ENCODE measurements around the gene TTLL9. TPM values are rescaled to one million over a fixed set of nuclear protein-coding genes. Genes with fewer than 3 reads are reported as not detected.

Gene TTLL9
- polyA plus RNA-seq, 3 donors, result 0.21 TPM; not detected in 2

DNA sequence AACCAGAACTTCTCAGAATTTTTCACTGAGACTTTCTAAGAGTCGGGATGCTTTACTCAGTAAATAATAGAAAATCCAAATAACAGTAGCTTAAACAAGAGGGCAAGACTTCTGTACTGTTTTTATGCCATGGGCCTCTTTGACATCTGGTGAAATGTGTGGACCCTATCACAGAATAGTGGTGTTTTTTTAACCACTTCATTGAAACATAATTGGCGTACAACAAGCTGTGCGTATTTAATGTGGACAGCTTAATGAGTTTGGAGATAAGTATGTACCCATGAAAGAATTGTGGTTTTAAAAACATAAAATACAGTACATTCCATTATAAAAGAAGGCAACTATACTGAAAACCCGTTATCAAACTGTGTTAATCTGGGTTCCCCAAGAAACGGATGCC lies 43.7 kb downstream of the TTLL9 start:
- Histone ChIP-seq H3K27me3 (ENCODE audit: control insufficient read depth in 2 of 2, insufficient read depth in 2 of 2, low read length in 2 of 2) (no peaks in the 10 kb centered on the region), H3K9ac (ENCODE audit: insufficient read depth, low read length, poor library complexity, severe bottlenecking) (no peak overlapping the region)
- peaks cover 2 to 5% (median 4%) of the 10 kb centered on the region in 3 donors for H3K27me3 Mint-ChIP-seq (ENCODE audit: low read depth in 3 of 3)

DNA sequence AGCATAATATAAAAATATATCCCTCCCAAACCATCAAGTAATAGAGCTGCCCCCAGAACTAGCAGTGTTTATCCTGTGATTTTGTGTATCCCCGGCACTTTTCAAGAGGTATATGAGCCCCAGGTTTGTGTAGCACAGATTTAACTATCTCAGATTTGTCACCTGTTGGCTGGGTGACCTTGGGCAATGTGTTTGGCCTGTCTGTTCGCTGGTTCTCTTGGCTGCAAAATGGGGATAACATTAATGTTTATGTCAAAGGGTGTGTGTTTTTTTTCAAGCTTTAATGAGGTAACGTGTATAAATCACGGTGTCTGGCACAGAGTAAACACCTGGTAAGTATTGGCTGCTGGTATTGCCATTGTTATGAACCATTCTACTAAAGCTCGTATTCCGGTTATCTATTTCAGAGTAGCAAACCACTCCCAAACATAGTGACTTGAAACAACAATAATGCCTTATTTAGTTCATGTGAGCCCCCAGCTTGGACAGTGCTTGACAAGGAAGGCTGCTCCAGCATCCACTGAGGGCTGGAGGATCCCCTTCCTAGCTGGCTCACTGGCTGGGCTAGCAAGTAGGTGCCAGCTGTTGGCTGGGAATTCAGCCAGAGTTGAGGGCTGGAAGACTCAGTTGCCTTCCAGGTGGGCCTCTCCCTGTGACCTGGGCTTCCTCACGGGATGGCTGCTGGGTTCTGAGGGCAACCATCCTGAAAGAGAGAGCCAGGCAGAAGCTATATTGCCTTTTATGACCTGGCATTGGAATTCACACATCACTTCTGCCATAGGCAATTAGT lies 45.3 kb downstream of the TTLL9 start:
- Histone ChIP-seq H3K4me2 (replicated peaks; ENCODE audit: extremely low read depth, low read length, poor library complexity, severe bottlenecking) (no peak overlapping the region), H2AFZ (ENCODE audit: insufficient read depth, low read depth, low read length, poor library complexity, severe bottlenecking) (no peak overlapping the region), H3K27me3 (ENCODE audit: control insufficient read depth in 2 of 2, insufficient read depth in 2 of 2, low read length in 2 of 2) (no peaks in the 10 kb centered on the region), H3K27ac (ENCODE audit: low read depth in 1 of 2, low read length in 2 of 2) (no peak overlapping the region), H3K9me3 (replicated peaks in 1 of 2; ENCODE audit: control insufficient read depth in 1 of 2, insufficient read depth in 1 of 2, low read length in 2 of 2) (no peaks in the 10 kb centered on the region), H3K4me3 (replicated peaks in 1 of 3; ENCODE audit: low read depth in 2 of 3, low read length in 3 of 3) (no peak overlapping the region), H3K79me2 (ENCODE audit: insufficient read depth, low read length) (no peaks in the 10 kb centered on the region), H3K9ac (ENCODE audit: insufficient read depth, low read length, poor library complexity, severe bottlenecking) (no peak overlapping the region), H3K36me3 (replicated peaks in 1 of 2; ENCODE audit: control insufficient read depth in 1 of 2, insufficient read depth in 2 of 2, low read length in 2 of 2) (no peaks in the 10 kb centered on the region), H4K20me1 (ENCODE audit: insufficient read depth, low read length) (no peaks in the 10 kb centered on the region), H3K4me1 (ENCODE audit: control insufficient read depth in 1 of 2, insufficient read depth in 2 of 2, low read length in 2 of 2) (no peaks in the 10 kb centered on the region)
- H3K9me3 Mint-ChIP-seq, result peaks cover 0 to 4% (median under 1%) of the 10 kb centered on the region in 7 donors
- peaks cover 11% of the 10 kb centered on the region for H3K4me1 Mint-ChIP-seq
- intact Hi-C loops (cut with micrococcal nuclease), result no loop called here
- H3K36me3 Mint-ChIP-seq, result no peaks in the 10 kb centered on the region
- H3K27me3 Mint-ChIP-seq (ENCODE audit: low read depth in 3 of 3), result peaks cover 4 to 8% (median 4%) of the 10 kb centered on the region in 3 donors
- TF ChIP-seq, protein P1, sequence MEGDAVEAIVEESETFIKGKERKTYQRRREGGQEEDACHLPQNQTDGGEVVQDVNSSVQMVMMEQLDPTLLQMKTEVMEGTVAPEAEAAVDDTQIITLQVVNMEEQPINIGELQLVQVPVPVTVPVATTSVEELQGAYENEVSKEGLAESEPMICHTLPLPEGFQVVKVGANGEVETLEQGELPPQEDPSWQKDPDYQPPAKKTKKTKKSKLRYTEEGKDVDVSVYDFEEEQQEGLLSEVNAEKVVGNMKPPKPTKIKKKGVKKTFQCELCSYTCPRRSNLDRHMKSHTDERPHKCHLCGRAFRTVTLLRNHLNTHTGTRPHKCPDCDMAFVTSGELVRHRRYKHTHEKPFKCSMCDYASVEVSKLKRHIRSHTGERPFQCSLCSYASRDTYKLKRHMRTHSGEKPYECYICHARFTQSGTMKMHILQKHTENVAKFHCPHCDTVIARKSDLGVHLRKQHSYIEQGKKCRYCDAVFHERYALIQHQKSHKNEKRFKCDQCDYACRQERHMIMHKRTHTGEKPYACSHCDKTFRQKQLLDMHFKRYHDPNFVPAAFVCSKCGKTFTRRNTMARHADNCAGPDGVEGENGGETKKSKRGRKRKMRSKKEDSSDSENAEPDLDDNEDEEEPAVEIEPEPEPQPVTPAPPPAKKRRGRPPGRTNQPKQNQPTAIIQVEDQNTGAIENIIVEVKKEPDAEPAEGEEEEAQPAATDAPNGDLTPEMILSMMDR (IDR thresholded peaks at IDR 0.05), result no peak
- no peak for DNase-seq
- H3K27ac Mint-ChIP-seq, result no peak overlapping the region
- WGBS (ENCODE audit: insufficient coverage), result 97% methylated on average over 6 of the region's 7 CpGs
- no peak overlapping the region for H3K4me3 Mint-ChIP-seq

More for the DNA sequence above, 43.7 kb downstream of the TTLL9 start:
- H3K4me3 Mint-ChIP-seq, result no peak overlapping the region
- Histone ChIP-seq H3K27ac (ENCODE audit: low read depth in 1 of 2, low read length in 2 of 2) (no peak overlapping the region), H3K79me2 (ENCODE audit: insufficient read depth, low read length) (no peaks in the 10 kb centered on the region), H3K9me3 (replicated peaks in 1 of 2; ENCODE audit: control insufficient read depth in 1 of 2, insufficient read depth in 1 of 2, low read length in 2 of 2) (no peaks in the 10 kb centered on the region), H3K4me1 (ENCODE audit: control insufficient read depth in 1 of 2, insufficient read depth in 2 of 2, low read length in 2 of 2) (no peaks in the 10 kb centered on the region), H2AFZ (ENCODE audit: insufficient read depth, low read depth, low read length, poor library complexity, severe bottlenecking) (no peak overlapping the region), H3K4me2 (replicated peaks; ENCODE audit: extremely low read depth, low read length, poor library complexity, severe bottlenecking) (no peak overlapping the region), H4K20me1 (ENCODE audit: insufficient read depth, low read length) (no peaks in the 10 kb centered on the region), H3K4me3 (replicated peaks in 1 of 3; ENCODE audit: low read depth in 2 of 3, low read length in 3 of 3) (no peak overlapping the region), H3K36me3 (replicated peaks in 1 of 2; ENCODE audit: control insufficient read depth in 1 of 2, insufficient read depth in 2 of 2, low read length in 2 of 2) (no peaks in the 10 kb centered on the region)
- H3K9me3 Mint-ChIP-seq, result peaks cover 0 to 6% (median 0%) of the 10 kb centered on the region in 7 donors
- DNase-seq, result no peak
- no peaks in the 10 kb centered on the region for H3K36me3 Mint-ChIP-seq
- H3K27ac Mint-ChIP-seq, result no peak overlapping the region
- TF ChIP-seq, protein P1 (IDR thresholded peaks at IDR 0.05), result no peak
- intact Hi-C loops (cut with micrococcal nuclease), result no loop called here
- H3K4me1 Mint-ChIP-seq, result peaks cover 11% of the 10 kb centered on the region
- WGBS (ENCODE audit: insufficient coverage), result 100% methylated on average over 2 of the region's 5 CpGs

Data from CD14-positive monocyte (primary cell).